Stimulated activated naive CD8-positive, alpha-beta T cell treated with anti-CD3 and anti-CD28 coated beads, Interleukin-15, amount 100 ng/mL, for 72 hours (primary cell): ENCODE results near the gene RANBP9.

Experiments used
- ATAC-seq: fragments of 150-1000 bp; cut with Tn5 transposase; 2 replicates; pipeline ENCODE4 v1.10.0; 2021; ENCODE audit warnings: mild to moderate bottlenecking, moderate library complexity
- DNase-seq, 2 donors: peaks; one replicate each; pipeline ENCODE4 v3.0.0; 2021 to 2022
- H3K27ac Mint-ChIP-seq, 2 donors: one replicate each; pipeline ENCODE4 v1.8.0; 2022; ENCODE audit warnings: mild to moderate bottlenecking in 2 of 2, mixed read lengths in 2 of 2, moderate library complexity in 2 of 2
- H3K27me3 Mint-ChIP-seq: one replicate; pipeline ENCODE4 v1.8.0; 2022; ENCODE audit warnings: mixed read lengths
- H3K4me1 Mint-ChIP-seq: one replicate; pipeline ENCODE4 v1.8.0; 2022; ENCODE audit warnings: mild to moderate bottlenecking, mixed read lengths
- H3K4me3 Mint-ChIP-seq, 2 donors: one replicate each; pipeline ENCODE4 v1.8.0; 2022; ENCODE audit warnings: mild to moderate bottlenecking in 2 of 2, mixed read lengths in 2 of 2, moderate library complexity in 1 of 2
- H3K9me3 Mint-ChIP-seq, 2 donors: one replicate each; pipeline ENCODE4 v1.8.0; 2022; ENCODE audit warnings: mixed read lengths in 2 of 2

The RANBP9 gene

DNA sequence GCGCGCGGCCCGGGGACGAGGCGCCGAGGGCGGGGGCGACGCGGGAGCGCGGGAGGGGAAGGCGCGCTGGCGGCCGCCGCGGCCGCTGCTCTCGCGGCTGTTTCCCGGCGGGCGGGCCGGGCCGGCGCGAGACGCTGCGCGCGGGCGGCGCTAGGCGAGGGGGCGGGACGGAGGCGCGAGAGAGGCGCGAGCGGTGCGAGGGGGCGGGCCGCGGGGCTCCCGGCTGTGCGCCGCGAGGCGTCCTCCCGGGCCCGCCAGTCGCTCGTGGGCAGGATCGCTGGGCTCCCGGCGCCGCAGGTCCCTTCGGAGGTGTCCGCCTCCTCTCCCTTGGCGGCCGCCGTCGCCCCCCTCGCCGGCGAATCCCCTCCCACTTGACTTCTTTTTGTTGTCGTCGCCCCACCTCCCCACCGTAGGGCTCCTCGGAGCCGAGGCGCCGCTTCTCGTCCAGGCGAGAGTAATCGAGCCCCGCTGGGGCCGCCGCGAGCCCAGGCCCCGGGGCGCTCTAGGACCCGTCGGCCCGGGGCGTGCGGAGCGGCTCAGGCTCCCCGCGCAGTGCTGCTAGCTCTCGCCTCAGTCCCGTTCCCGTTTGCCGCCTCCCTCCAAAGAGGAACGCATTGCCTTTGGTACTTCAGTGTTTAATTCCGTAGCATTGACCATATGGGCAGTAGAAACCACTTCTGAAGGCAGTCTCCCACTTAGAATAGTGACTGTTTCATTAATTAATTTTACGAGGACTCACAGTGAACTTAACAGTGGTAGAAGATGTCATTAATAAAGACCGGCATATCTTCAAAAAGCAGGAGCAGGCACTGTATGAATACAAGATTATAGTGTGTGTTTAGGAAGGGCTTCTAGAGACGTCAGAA is at the start of gene RANBP9:
Gene RANBP9, minus strand, starts transcription at position 103 of the 866 bp plus-strand sequence. CDS start 330 bp downstream, outside the sequence.
- DNase-seq (peak; percentile 93 to 94), ATAC-seq (peak; percentile 83)
- peaks cover 57% of the 10 kb centered on the region for H3K4me1 Mint-ChIP-seq
- no peaks in the 10 kb centered on the region for H3K27me3 Mint-ChIP-seq
- peak within 1 kb of the TSS; percentile 89 to 98 for H3K4me3 Mint-ChIP-seq
- H3K27ac Mint-ChIP-seq, result peak within 1 kb of the TSS; percentile 96 to 97
- H3K9me3 Mint-ChIP-seq, result no peaks in the 10 kb centered on the region

GRCh38 chr6:13760307-13761304 is 49.0 kb upstream of the RANBP9 start:
- no peak for DNase-seq
- no peaks in the 10 kb centered on the region for H3K27me3 Mint-ChIP-seq
- peak overlapping the region in 1 of 2 donors; percentile 9 for H3K27ac Mint-ChIP-seq
- ATAC-seq, result no peak
- peaks cover 47% of the 10 kb centered on the region for H3K4me1 Mint-ChIP-seq
- peaks cover 0 to 5% of the 10 kb centered on the region in 2 donors for H3K9me3 Mint-ChIP-seq
- H3K4me3 Mint-ChIP-seq, result no peak overlapping the region

DNA sequence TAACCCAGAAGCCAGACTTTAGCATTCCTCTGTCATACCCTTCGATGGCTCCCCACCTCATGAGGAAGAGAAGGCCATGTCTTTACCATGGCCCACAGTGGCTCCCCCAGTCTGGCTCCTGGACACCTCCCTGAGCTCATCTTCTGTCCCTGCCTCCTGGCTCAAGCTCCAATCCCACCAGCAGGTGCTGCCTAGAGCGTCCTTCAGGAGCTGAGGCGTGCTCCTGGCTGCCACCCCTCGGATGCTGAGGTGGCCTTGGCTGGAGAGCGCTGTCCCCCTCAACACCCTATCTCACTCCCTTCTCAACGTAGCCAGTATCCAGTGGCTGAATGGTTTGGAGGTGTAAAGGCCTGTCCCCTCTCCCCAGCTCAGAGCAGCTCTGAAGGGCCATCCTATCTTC is 47.4 kb upstream of the RANBP9 start:
- no peak overlapping the region for H3K27ac Mint-ChIP-seq

DNA sequence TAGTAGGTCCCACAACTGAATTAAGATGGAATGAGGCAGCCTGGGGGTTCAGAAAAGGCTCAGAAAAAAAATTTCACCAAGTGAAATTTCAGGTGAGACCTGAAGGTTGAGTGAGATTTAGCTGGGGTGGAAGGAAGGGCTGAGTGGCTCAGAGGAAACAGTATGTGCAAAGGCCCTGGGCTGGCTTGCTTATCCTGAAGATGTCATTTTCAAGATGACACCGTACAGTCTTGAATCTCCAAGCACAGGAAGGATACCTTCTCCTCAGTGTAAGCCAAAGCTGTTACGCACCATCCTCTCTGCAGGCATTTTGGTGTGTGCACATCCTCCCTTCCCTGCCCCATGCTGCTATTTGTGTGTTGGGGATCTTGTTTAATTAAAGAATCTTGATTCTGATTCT is 43.0 kb upstream of the RANBP9 start:
- peaks cover 14% of the 10 kb centered on the region for H3K4me1 Mint-ChIP-seq
- no peaks in the 10 kb centered on the region for H3K9me3 Mint-ChIP-seq
- DNase-seq, result no peak
- H3K27ac Mint-ChIP-seq, result no peak overlapping the region
- no peak for ATAC-seq
- no peak overlapping the region for H3K4me3 Mint-ChIP-seq
- H3K27me3 Mint-ChIP-seq, result no peaks in the 10 kb centered on the region

More for the DNA sequence above, 47.4 kb upstream of the RANBP9 start:
- DNase-seq (no peak), ATAC-seq (no peak)
- Mint-ChIP-seq H3K27me3 (no peaks in the 10 kb centered on the region), H3K4me3 (no peak overlapping the region), H3K9me3 (peaks cover 0 to 5% of the 10 kb centered on the region in 2 donors), H3K4me1 (peaks cover 46% of the 10 kb centered on the region)

DNA sequence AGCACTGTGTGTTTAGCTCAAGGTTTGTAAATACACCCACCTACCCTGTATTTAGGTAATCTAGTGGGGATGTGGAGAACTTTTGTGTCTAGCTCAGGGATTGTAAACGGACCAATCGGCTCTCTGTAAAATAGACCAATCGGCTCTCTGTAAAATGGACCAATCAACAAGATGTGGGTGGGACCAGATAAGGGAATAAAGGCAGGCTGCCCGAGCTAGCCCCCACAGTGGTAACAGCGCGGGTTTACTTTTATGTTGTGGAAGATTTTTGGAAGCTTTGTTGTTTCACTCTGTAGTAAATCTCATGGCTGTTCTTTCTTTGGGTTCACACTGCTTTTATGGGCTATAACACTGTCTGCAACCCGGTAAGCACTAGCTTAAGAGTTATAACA is 32.1 kb upstream of the RANBP9 start:
- DNase-seq, result no peak
- no peaks in the 10 kb centered on the region for H3K27me3 Mint-ChIP-seq
- no peak overlapping the region for H3K27ac Mint-ChIP-seq
- peaks cover 5% of the 10 kb centered on the region for H3K4me1 Mint-ChIP-seq
- no peak overlapping the region for H3K4me3 Mint-ChIP-seq
- no peak for ATAC-seq
- H3K9me3 Mint-ChIP-seq, result no peaks in the 10 kb centered on the region

DNA sequence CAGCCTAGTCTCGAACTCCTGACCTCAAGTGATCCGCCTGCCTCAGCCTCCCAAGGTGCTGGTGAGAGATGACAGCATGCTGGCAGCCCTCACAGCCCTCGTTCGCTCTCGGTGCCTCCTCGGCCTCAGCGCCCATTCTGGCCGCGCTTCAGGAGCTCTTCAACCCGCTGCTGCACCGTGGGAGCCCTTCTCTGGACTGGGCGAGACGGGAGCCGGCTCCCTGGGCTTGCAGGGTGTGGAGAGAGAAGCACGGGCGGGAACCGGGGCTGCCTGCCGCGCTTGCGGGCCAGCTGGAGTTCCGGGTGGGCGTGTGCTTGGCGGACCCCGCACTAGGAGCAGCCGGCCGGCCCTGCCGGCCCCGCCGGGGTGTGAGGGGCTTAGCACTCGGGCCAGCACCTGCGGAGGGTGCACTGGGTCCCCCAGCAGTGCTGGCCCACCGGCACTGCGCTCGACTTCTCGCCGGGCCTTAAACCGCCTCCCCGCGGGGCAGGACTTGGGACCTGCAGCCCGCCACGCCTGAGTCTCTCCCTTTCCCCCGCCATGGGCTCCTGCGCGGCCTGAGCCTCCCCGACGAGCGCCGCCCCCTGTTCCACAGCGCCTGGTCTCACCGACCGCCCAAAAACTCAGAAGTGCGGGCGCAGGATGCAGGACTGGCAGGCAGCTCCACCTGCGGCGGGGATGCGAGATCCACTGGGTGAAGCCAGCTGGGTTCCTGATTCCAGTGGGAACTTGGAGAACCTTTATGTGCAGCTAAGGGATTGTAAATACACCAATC is 31.5 kb upstream of the RANBP9 start:
- H3K9me3 Mint-ChIP-seq, result no peaks in the 10 kb centered on the region
- H3K4me1 Mint-ChIP-seq, result peaks cover 5% of the 10 kb centered on the region
- ATAC-seq, result peak; percentile 60
- H3K4me3 Mint-ChIP-seq, result peak overlapping the region; percentile 70 to 77
- DNase-seq, result no peak
- H3K27me3 Mint-ChIP-seq, result no peaks in the 10 kb centered on the region
- H3K27ac Mint-ChIP-seq, result no peak overlapping the region

DNA sequence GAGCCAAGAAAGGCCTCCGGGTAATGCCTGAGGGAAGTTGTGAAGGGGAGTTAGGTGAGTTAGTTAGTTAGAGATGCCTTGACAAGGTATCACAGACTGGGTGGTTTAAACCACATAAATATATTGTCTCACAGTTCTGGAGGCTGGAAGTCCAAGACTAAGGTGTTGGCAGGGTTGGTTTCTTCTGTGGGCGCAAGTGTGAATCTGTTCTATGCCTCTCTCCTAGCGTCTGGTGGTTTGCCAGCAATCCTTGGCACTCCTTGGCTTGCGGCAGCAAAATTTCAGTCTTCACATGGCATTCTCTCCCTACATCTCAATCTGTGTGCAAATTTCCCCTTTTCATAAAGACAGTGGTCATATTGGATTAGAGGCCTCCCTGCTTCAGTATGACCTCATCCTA is 29.7 kb upstream of the RANBP9 start:
- H3K4me3 Mint-ChIP-seq, result no peak overlapping the region
- no peaks in the 10 kb centered on the region for H3K9me3 Mint-ChIP-seq
- H3K27me3 Mint-ChIP-seq, result no peaks in the 10 kb centered on the region
- ATAC-seq, result no peak
- H3K27ac Mint-ChIP-seq, result no peak overlapping the region
- DNase-seq, result no peak
- H3K4me1 Mint-ChIP-seq, result no peaks in the 10 kb centered on the region

GRCh38 chr6:13735031-13735430 is 23.4 kb upstream of the RANBP9 start:
- no peak for ATAC-seq
- Mint-ChIP-seq H3K9me3 (no peaks in the 10 kb centered on the region), H3K4me3 (no peak overlapping the region), H3K27ac (no peak overlapping the region), H3K4me1 (peaks cover 11% of the 10 kb centered on the region), H3K27me3 (peaks cover 9% of the 10 kb centered on the region)
- no peak for DNase-seq

- H3K9me3 Mint-ChIP-seq, result no peaks in the 10 kb centered on the region
- no peak overlapping the region for H3K27ac Mint-ChIP-seq
- H3K27me3 Mint-ChIP-seq, result peaks cover 9% of the 10 kb centered on the region
- no peak for DNase-seq
- H3K4me3 Mint-ChIP-seq, result no peak overlapping the region
- no peak for ATAC-seq
- H3K4me1 Mint-ChIP-seq, result peaks cover 21% of the 10 kb centered on the region
Observed at GRCh38 chr6:13733178-13733887, 21.7 kb upstream of the RANBP9 start.

DNA sequence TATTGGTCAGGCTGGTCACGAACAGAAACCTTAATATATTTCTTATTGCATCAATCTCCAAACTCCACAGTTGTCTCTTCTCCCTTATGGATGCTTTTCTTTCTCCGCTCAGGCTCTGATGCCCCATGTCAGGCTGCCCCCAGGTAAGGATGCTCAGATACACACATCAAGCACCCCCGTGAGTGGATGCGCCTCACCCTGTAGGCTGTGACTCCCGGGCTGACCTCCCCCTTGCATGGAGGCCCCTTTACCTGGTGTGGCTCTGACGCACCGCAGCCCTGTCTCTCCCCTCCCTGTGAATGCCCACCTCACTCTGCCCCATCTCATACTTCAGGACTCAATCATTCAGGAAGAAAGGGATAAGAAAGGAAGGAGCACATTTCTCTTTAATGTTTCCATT is 19.1 kb upstream of the RANBP9 start:
- DNase-seq, result no peak
- Mint-ChIP-seq H3K9me3 (peaks cover 0 to 4% of the 10 kb centered on the region in 2 donors), H3K27ac (no peak overlapping the region), H3K4me1 (peaks cover 35% of the 10 kb centered on the region), H3K4me3 (no peak overlapping the region), H3K27me3 (peaks cover 9% of the 10 kb centered on the region)
- no peak for ATAC-seq

GRCh38 chr6:13729891-13730290 is 18.3 kb upstream of the RANBP9 start:
- Mint-ChIP-seq H3K9me3 (peaks cover 0 to 4% of the 10 kb centered on the region in 2 donors), H3K27me3 (peaks cover 9% of the 10 kb centered on the region)
- DNase-seq, result no peak

DNA sequence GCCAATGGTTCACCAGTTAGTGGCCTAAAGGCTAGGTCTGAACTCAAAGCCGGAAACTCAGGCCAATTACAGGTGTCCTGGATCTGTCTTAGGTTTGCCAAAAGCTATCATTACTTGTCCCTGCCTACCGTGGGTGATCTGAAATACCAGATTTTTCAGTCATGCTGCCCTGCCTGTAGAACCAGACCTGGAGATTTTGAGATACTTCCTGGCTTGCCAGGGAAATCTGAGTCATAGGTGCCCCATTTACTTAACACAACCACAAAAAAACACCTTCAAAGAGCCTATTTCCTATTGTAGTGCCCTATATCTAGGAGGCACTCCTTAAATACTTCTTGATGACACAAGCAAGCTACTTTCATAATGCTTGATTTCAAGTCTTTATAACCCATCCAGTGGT is 13.9 kb upstream of the RANBP9 start:
- Mint-ChIP-seq H3K4me3 (peak overlapping the region; percentile 6 to 64), H3K9me3 (peaks cover 0 to 4% of the 10 kb centered on the region in 2 donors), H3K27me3 (no peaks in the 10 kb centered on the region), H3K4me1 (peaks cover 59% of the 10 kb centered on the region), H3K27ac (peak overlapping the region; percentile 48 to 80)
- ATAC-seq (peak; percentile 91), DNase-seq (peak; percentile 20 to 41)

More at GRCh38 chr6:13729891-13730290, 18.3 kb upstream of the RANBP9 start:
- Mint-ChIP-seq H3K4me3 (no peak overlapping the region), H3K27ac (peak overlapping the region; percentile 54 to 55), H3K4me1 (peaks cover 43% of the 10 kb centered on the region)
- ATAC-seq, result peak; percentile 36

GRCh38 chr6:13725052-13725451 is 13.4 kb upstream of the RANBP9 start:
- peaks cover 0 to 4% of the 10 kb centered on the region in 2 donors for H3K9me3 Mint-ChIP-seq
- no peak overlapping the region for H3K27ac Mint-ChIP-seq
- DNase-seq (no peak), ATAC-seq (no peak)
- peaks cover 54% of the 10 kb centered on the region for H3K4me1 Mint-ChIP-seq
- H3K4me3 Mint-ChIP-seq, result peak overlapping the region in 1 of 2 donors; percentile 8
- H3K27me3 Mint-ChIP-seq, result no peaks in the 10 kb centered on the region

DNA sequence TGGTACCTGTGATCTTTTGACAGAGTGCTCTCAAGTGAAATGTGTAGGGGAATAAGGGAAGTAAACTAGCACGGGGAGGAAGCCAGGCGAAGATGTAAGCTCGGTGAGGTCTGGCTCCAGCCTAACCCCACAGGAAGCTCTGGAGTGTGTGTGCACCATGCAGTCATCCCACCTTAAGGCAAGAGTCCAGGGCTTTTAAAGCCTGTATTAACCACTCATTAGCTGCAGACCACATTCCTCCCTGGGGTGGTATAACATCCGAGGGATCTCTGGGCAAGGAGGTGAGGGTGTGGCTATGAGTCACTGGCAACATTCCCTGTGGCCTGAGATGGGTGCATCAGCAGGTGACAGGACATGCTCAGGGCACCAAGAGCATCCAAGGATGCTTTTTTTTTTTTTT is 12.5 kb upstream of the RANBP9 start:
- Mint-ChIP-seq H3K27me3 (no peaks in the 10 kb centered on the region), H3K9me3 (peaks cover 0 to 4% of the 10 kb centered on the region in 2 donors), H3K27ac (peak overlapping the region; percentile 42 to 61), H3K4me3 (peak overlapping the region in 1 of 2 donors; percentile 45), H3K4me1 (peaks cover 45% of the 10 kb centered on the region)
- ATAC-seq (no peak), DNase-seq (no peak)
